ENCODE measurements around the gene MSL1. TPM values are rescaled to one million over a fixed set of nuclear protein-coding genes. Genes with fewer than 3 reads are reported as not detected.

Gene MSL1
- total and polyA plus RNA-seq, 2 of the 4 experiments (the other 2 are of a cell fraction): 28.3 to 48.4 TPM

- Histone ChIP-seq H4K20me1 (ENCODE audit: insufficient read depth, low read length) (peaks cover 13% of the 10 kb centered on the region), H3K79me1 (ENCODE audit: low read depth in 1 of 2, low read length in 2 of 2) (peaks cover 30 to 55% of the 10 kb centered on the region in 2 experiments), H2BK15ac (ENCODE audit: low read depth, low read length) (no peak overlapping the region), H3K27me3 (ENCODE audit: control insufficient read depth, insufficient read depth, low read length) (no peaks in the 10 kb centered on the region), H3K4ac (ENCODE audit: low read depth, low read length) (no peak overlapping the region), H2BK20ac (ENCODE audit: low read depth, low read length) (no peak overlapping the region), H2BK120ac (ENCODE audit: low read depth, low read length) (no peak overlapping the region), H3K4me3 (ENCODE audit: insufficient read depth, low read depth, low read length) (no peak overlapping the region), H3K9ac (ENCODE audit: low read depth, low read length) (no peak overlapping the region), H3K56ac (ENCODE audit: extremely low read depth, insufficient read depth, low read length) (no peak overlapping the region), H3K23ac (ENCODE audit: low read depth, low read length) (no peak overlapping the region), H2AK5ac (ENCODE audit: low read depth, low read length) (no peak overlapping the region), H3K14ac (replicated peaks; ENCODE audit: low read depth, low read length) (no peak overlapping the region), H3K4me2 (ENCODE audit: low read depth, low read length) (no peak overlapping the region), H4K91ac (ENCODE audit: insufficient read depth, low read depth, low read length) (no peak overlapping the region), H2BK5ac (ENCODE audit: low read depth, low read length, poor library complexity, severe bottlenecking) (no peak overlapping the region), H3K18ac (ENCODE audit: low read depth, low read length) (no peak overlapping the region), H3K9me3 (ENCODE audit: control insufficient read depth, insufficient read depth, low read length) (no peaks in the 10 kb centered on the region), H4K8ac (ENCODE audit: low read depth in 2 of 2, low read length in 2 of 2) (no peak overlapping the region), H2AFZ (replicated peaks; ENCODE audit: low read length, poor library complexity) (no peak overlapping the region), H3K27ac (ENCODE audit: insufficient read depth, low read length) (no peak overlapping the region), H3K36me3 (ENCODE audit: control insufficient read depth, insufficient read depth, low read length) (peaks cover 38% of the 10 kb centered on the region), H3K9me1 (ENCODE audit: insufficient read depth, low read length) (peaks cover 7% of the 10 kb centered on the region), H2AK9ac (replicated peaks; ENCODE audit: low read depth, low read length, poor library complexity) (no peak overlapping the region), H4K5ac (ENCODE audit: low read depth, low read length) (no peak overlapping the region), H3K4me1 (ENCODE audit: control insufficient read depth, insufficient read depth, low read length) (no peaks in the 10 kb centered on the region)
- ChIA-PET POLR2A (ENCODE audit: unreplicated experiment) (no interaction called here), CTCF (interaction anchor here (1.3 kb wide), 1 partner anchor 35 kb away, joined by 4 read pairs; no protein-coding TSS in a partner anchor)
- 80% methylated on average over 1 of the region's 3 CpGs; no CpG with 5 or more reads in 1 of the 2 experiments for WGBS, 2 experiments (ENCODE audit: extremely low coverage in 2 of 2, insufficient read length in 1 of 2)
- intact Hi-C loops (cut with micrococcal nuclease) (no loop called here), dilution Hi-C loops (cut with HindIII; ENCODE audit: low sequenced_read_pairs, unreplicated experiment) (no loop called here), in situ Hi-C loops (cut with MboI; ENCODE audit: low sequenced_read_pairs) (no loop called here)
- BruUV-seq (replicated peaks): no TSS peak
- ATAC-seq (ENCODE audit: low read depth) (no peak), DNase-seq (no peak)
- no peak for TF ChIP-seq MAZ (IDR thresholded peaks at IDR 0.05; ENCODE audit: borderline replicate concordance, low read depth, low read length)
- no peak for TF ChIP-seq RFX5 (IDR thresholded peaks at IDR 0.05; ENCODE audit: low read depth, low read length)
- no peak for TF ChIP-seq CHD1 (IDR thresholded peaks at IDR 0.05; ENCODE audit: low read depth, low read length)
- no peak for TF ChIP-seq CTCF (conservative IDR thresholded peaks at IDR 0.05; ENCODE audit: low read depth, low read length)
- no peak for TF ChIP-seq USF2 (IDR thresholded peaks at IDR 0.05; ENCODE audit: low read depth, low read length)
- no peak for TF ChIP-seq RCOR1 (IDR thresholded peaks at IDR 0.05; ENCODE audit: insufficient replicate concordance, low read length)
- TF ChIP-seq RAD21 (IDR thresholded peaks at IDR 0.05; ENCODE audit: low read length): no peak
- no peak for TF ChIP-seq NFE2L2 (IDR thresholded peaks at IDR 0.05; ENCODE audit: low read depth, low read length)
- no peak for TF ChIP-seq SMC3 (IDR thresholded peaks at IDR 0.05; ENCODE audit: low read depth, low read length)
- TF ChIP-seq FOS (IDR thresholded peaks at IDR 0.05; ENCODE audit: low read depth, low read length): no peak
- TF ChIP-seq BHLHE40 (IDR thresholded peaks at IDR 0.05; ENCODE audit: low read depth, low read length): no peak
- TF ChIP-seq ELK1 (IDR thresholded peaks at IDR 0.05; ENCODE audit: borderline replicate concordance, low read depth, low read length): no peak
- TF ChIP-seq CEBPB (IDR thresholded peaks at IDR 0.05; ENCODE audit: low read depth, low read length): no peak
- no peak for TF ChIP-seq MXI1 (IDR thresholded peaks at IDR 0.05; ENCODE audit: borderline replicate concordance, low read depth, low read length)
- no peak for TF ChIP-seq MAFK (IDR thresholded peaks at IDR 0.05; ENCODE audit: low read depth, low read length)
- TF ChIP-seq POLR2A (IDR thresholded peaks at IDR 0.05; ENCODE audit: low read depth, low read length): no peak
Observed at GRCh38 chr17:40148527-40148926, 26.8 kb downstream of the MSL1 start.
